ENCODE measurements around the gene CGB3.

CGB3 gene

DNA sequence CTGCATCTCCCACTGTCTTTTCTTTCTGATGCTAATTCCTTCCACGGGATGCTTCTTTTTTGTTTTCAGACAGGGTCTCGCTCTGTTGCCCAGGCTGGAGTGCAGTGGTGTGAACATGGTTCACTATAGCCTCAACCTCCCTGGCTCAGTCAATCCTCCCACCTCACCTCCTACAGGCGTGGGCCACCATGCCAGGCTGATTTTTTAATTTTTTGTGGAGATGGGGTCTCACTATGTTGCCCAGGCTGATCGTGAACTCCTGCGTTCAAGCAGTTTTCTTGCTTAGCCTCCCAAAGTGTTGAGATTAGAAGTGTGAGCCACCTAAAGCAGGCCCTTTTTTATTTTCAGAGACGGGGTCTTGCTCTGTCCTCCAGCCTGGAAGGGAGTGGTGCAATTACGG lies 35.8 kb downstream of the CGB3 start:
- no peak for DNase-seq (ENCODE audit: low read depth)

DNA sequence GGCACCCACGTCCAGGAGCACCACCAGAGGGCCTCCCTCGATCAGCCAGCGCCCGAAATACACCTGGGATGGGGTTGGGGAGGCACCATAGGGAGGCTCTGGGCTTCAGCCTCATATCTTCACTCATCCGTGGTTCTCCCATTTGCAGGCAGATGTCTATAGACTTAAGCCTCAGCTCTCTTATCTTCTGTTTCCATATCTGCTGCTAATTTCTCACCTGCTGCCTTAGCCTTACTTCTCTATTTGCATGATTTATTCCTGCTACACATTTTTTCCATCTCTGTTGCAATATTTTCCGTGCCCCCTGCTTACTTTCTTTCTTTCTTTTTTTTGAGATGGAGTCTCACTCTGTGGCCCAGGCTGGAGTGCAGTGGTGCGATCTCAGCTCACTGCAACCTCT lies 36.8 kb downstream of the CGB3 start:
- DNase-seq (ENCODE audit: low read depth), result no peak

DNA sequence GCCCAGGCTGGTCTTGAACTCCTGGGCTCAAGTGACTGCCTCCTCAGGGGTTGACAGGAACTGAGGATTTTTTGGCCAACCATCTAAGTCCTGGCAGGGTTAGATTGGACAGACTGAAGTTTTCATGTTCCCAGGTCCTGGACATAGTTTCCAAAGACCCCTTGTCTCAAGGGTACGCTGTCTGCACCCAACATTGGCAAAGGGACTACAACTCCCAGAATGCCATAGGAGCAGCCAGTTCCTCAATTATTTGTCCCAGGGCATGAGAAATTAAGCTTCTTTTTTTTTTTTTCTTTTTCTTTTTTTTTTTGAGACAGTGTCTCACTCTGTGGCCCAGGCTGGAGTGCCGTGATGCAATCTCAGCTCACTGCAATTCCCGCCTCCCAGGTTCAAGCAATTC lies 37.9 kb downstream of the CGB3 start:
- no peak for DNase-seq (ENCODE audit: low read depth)

DNA sequence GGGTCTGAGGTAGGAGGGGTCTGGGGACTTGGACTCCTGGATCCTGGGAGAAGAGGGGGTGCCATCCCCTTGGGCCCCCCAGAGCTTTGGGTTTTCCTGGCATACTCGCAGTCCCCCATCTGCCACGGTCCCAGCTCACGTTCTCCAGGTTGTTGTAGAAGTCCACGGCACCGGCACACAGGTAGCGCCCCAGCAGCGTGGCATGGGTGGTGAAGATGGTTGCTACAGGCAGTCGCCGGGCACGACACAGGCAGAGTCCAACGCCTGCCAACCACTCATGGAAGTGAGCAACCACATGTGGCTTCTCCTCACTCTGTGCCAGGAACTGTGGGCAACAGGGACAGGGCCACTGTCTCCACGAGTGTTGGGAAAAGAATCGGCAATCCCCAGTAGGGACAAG lies 38.4 kb downstream of the CGB3 start:
- no peak for DNase-seq (ENCODE audit: low read depth)

DNA sequence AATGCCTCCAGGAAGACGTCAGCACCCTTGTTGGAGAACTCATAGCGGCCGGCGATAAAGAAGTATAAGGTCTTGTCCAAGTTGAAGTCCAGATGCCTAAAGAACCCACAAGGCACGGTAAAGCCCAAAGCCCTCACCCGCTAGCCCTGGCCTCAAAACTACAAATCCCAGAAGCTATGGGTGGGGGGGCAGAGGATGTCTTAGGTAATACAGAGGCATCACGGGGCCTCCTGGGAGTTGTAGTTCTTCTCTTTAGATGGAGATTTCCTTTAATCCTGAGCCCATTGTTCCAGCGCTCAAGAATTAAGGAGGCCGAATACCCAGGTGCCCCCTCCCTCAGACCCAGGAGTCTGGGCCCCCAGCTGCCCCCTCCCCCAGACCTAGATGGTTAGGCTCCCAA lies 41.9 kb downstream of the CGB3 start:
- no peak for DNase-seq (ENCODE audit: low read depth)

DNA sequence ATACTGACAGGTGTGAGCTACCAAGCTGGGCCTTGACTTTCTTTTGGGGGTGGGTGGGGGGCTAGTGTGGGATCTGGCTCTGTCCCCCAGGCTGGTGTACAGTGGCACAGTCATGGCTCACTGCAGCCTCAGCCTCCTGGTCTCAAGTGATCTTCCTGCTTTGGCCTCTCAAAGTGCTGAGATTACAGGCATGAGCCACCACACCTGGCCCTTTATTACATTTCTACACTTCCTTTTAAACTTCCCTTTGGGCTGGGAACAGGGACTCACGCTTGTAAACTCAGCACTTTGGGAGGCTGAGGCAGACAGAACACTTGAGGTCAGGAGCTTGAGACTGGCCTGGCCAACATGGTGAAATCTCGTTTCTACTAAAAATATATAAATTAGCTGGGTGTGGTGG lies 47.1 kb downstream of the CGB3 start:
- DNase-seq (ENCODE audit: low read depth), result no peak

DNA sequence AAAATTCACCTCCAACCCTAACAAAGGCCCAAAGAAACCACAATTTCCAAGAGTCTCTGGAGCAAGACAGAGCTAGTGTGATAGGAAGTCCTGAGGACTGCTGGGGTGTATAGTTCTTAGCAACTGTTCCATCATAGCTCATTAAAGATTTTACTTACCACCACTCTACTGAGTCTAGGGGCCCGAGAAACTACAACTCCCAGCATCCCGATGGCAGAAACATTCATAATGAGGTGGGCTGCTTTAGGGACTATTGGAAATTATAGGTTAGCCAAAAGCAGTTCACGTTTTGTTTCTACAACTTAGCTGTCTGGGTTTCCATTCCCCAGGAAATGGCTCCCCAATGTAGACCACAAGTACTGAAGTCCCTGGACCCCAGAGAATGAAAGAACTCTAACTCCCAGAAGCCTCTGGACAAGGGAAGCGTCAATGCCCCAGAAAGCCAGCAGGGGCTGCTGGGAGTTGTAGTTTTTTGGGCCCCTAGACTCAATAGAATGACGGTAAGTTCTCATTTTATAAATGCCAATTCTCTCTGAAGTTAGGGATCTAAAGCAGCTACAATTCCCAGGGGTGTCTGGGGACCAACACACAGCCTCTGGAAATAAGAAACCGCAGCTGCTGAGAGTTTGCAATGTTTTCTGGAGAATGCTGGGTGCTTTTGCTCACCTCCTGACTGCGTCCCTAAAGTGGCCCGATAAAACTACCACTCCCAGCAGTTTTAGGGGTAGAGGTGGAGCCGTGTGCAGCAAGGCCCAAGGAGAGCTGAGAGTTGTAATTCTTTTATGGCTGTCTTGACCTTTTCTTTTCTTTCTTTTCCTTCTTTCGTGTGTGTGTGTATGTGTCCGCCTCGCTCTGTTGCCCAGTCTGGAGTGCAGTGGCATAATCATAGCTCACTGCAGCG lies 47.9 kb downstream of the CGB3 start:
- DNase-seq (ENCODE audit: low read depth), result no peak
